Activated CD4-positive, alpha-beta T cell treated with anti-CD3 and anti-CD28 coated beads, Interleukin-2, amount 50 U/mL, for 48 hours (primary cell): ENCODE data around the gene DRC7.

Source experiments
- DNase-seq, 2 experiments: peaks; one replicate each; pipeline ENCODE4 v3.0.0-alpha.2; 2020

DRC7 gene

GRCh38 chr16:57677622-57678369 lies 16.8 kb upstream of the DRC7 start:
- no peak for DNase-seq

- no peak for DNase-seq
Observed at GRCh38 chr16:57679016-57679415, 15.6 kb upstream of the DRC7 start.

- no peak for DNase-seq
Observed at GRCh38 chr16:57679767-57680482, 14.7 kb upstream of the DRC7 start.

- DNase-seq = no peak
Observed at GRCh38 chr16:57680842-57681375, 13.7 kb upstream of the DRC7 start.

- DNase-seq = no peak
Observed at GRCh38 chr16:57681950-57682728, 12.5 kb upstream of the DRC7 start.

- DNase-seq = no peak
Observed at GRCh38 chr16:57682809-57683635, 11.6 kb upstream of the DRC7 start.

GRCh38 chr16:57683636-57684545 lies 10.7 kb upstream of the DRC7 start:
- DNase-seq = no peak

GRCh38 chr16:57684626-57685358 lies 9.8 kb upstream of the DRC7 start:
- DNase-seq = no peak

- DNase-seq = no peak
Observed at GRCh38 chr16:57685633-57686032, 9.0 kb upstream of the DRC7 start.

GRCh38 chr16:57686577-57686976 lies 8.0 kb upstream of the DRC7 start:
- DNase-seq = no peak

- no peak for DNase-seq
Observed at GRCh38 chr16:57687363-57687929, 7.2 kb upstream of the DRC7 start.

- DNase-seq = no peak
Observed at GRCh38 chr16:57688487-57688986, 6.1 kb upstream of the DRC7 start.

- no peak for DNase-seq
Observed at GRCh38 chr16:57688987-57689761, 5.4 kb upstream of the DRC7 start.

- peak in 1 of 2 experiments; percentile 28 for DNase-seq
Observed at GRCh38 chr16:57689762-57690558, 4.6 kb upstream of the DRC7 start.

- DNase-seq = no peak
Observed at GRCh38 chr16:57690782-57691471, 3.7 kb upstream of the DRC7 start.

GRCh38 chr16:57692636-57693035 lies 2.0 kb upstream of the DRC7 start:
- DNase-seq = no peak

GRCh38 chr16:57693550-57693949 lies 1.1 kb upstream of the DRC7 start:
- no peak for DNase-seq
